GM19035 (cell line): ENCODE data around the gene ZFP69B.
A peak's percentile ranks its signal among the peaks of the same experiment; 100 is the strongest.

Experiments
- ATAC-seq: cut with Tn5 transposase; IDR thresholded peaks from one replicate; pipeline ENCODE4 v1.9.1; 2021; ENCODE audit not compliant: unreplicated experiment

ZFP69B gene

GRCh38 chr1:40449684-40450494 is at the start of gene ZFP69B:
TSS of gene ZFP69B (plus strand) at chr1:40450476. CDS start at chr1:40450962, 486 bp downstream.
- peak; percentile 86 for ATAC-seq

DNA sequence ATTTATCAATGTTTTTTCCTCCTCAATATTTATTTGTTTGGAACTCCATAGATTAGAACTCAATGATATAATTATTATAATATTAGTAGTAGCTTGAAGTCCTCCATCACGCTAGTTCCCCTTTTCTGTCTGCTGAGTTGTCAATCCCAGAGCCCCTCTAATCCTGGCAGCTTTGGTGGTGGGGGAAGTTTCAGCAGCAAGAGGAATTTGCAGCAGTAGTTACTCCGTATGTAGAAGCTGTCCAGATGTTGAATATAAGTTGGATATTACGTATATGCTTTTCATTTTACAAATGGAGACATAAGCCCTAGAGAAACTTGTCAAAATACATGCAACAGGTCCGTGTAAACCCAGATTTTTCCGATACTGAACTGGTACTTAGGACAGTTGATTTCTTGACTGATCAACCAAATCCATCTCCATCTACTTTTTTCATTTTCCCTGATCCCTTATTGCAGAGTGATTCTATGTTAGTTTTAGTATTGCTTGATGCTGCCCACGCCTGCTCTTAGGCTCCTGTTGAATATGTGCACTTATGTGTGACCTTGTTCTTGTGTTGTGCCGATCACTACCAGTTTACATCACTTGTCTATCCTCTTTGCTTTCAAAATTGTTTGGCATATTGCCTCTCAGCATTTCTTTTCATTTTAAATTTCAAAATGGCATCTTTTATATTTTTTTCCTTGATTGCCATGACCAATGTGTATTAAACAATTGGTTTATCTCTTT is 48.6 kb upstream of the ZFP69B start:
- ATAC-seq = no peak

DNA sequence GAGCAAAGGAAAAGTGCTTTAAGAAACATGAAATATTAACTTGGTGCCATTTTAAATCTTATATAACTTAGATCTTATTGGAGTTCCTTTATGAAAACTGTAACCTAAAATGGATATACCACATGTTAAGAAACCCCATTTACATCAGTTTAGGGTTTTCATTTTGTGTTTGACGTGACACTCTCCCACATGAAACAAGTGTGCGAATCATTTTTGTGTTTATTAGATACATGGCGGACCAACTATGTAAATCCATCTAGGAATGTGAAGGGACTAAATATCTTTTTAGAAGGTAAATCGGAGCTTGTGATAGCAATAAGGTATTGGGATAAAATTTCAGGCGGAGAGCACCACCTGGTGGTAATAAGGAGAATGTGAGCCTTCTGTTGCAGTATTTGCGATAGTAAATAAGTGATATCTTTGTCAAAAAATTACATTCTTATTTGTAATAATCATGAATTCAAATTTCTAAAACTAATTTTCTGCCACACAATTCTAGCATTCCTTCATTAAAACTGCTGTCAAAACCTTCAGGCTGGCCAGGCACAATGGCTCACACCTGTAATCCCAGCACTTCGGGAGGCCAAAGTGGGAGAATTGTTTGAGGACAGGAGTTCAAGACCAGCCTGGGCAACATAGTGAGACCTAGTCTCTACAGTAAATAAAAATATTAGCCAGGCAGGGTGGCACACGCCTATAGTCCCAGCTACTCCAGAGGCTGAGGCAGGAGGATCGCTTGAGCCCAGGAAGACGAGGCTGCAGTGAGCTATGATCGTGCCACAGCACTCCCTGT is 45.4 kb upstream of the ZFP69B start:
- no peak for ATAC-seq

DNA sequence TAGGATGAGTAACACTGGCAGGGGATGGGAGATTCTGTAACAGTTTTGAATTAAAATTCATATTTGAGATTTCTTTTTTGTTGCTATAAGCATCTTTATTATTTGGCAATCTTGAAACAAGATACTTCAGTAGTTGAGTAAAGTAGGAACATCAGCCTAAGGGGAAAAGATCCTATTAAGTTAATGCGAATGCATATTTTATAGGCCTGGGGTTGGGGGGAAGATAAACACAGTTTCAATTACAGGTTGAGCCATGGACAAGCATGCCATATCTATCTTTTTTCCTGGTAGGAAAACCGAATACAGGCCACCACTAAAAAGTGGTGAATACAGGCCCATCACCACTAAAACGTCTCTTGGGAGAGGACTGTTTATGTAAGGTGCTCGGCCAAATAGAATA is 44.5 kb upstream of the ZFP69B start:
- no peak for ATAC-seq

GRCh38 chr1:40407453-40407852 is 42.8 kb upstream of the ZFP69B start:
- ATAC-seq = no peak

DNA sequence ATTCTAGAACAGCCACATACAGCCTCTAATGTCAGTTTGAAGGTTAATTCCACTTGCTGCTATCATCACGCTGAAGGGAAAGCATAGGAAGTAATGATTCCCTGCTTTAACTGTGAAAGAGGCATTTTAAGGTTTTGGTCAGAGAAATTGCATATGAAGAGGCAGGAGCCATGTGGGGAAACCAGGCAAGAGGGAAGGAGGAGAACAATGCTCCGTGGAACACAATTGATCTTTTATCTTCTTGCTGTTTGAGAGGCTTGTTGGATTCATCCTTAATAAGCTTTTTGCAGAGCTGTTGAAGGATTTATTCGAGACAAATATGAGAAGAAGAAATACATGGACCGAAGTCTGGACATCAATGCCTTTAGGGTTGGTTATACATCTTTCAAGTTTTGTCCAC is 40.8 kb upstream of the ZFP69B start:
- ATAC-seq = no peak

DNA sequence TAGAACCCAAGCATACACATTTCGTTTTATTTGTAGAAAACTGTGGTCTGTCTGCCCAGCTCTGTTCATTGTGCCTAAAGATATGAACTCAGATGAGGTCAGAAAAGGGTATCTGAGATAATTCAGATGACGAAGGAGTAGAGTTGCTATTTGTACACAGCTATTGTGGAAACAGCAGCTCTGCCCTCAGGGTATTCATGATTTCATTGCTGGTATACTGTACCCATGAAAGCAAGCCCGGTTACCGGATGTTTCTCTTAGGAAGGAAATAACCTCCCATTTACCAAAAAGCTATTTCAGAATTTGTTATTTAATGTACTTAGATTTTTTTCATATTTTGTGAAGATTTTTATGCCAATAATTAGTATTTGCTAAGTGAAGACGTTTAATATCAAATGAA is 39.0 kb upstream of the ZFP69B start:
- no peak for ATAC-seq

DNA sequence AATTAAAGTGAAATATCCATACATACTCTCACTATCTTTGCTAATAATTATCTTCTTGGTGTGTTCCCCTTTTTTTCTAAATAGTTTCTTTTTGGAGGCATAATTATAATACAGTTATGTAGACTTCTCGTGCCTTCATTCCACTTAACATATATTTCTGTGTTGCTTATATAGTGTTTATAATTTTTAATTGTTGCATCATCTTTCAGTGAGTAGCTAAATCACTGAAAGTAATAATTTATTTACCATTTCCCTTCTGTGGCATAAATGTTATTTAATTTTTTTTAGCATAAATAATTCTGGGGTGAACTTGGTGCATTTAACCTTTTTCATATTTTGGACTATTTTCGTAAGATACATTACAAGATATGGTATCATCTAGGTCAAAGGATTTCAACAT is 38.4 kb upstream of the ZFP69B start:
- no peak for ATAC-seq

- ATAC-seq = no peak
Observed at GRCh38 chr1:40413527-40414252, 36.6 kb upstream of the ZFP69B start.

GRCh38 chr1:40414331-40414730 is 35.9 kb upstream of the ZFP69B start:
- ATAC-seq = no peak

DNA sequence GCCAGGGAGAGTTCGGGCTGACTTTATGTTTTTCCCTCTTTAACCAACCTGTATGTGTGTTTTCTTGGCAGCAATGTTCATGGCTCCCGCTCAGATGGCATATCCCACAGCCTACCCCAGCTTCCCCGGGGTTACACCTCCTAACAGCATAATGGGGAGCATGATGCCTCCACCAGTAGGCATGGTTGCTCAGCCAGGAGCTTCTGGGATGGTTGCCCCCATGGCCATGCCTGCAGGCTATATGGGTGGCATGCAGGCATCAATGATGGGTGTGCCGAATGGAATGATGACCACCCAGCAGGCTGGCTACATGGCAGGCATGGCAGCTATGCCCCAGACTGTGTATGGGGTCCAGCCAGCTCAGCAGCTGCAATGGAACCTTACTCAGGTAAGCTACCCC is 33.6 kb upstream of the ZFP69B start:
- ATAC-seq = no peak

DNA sequence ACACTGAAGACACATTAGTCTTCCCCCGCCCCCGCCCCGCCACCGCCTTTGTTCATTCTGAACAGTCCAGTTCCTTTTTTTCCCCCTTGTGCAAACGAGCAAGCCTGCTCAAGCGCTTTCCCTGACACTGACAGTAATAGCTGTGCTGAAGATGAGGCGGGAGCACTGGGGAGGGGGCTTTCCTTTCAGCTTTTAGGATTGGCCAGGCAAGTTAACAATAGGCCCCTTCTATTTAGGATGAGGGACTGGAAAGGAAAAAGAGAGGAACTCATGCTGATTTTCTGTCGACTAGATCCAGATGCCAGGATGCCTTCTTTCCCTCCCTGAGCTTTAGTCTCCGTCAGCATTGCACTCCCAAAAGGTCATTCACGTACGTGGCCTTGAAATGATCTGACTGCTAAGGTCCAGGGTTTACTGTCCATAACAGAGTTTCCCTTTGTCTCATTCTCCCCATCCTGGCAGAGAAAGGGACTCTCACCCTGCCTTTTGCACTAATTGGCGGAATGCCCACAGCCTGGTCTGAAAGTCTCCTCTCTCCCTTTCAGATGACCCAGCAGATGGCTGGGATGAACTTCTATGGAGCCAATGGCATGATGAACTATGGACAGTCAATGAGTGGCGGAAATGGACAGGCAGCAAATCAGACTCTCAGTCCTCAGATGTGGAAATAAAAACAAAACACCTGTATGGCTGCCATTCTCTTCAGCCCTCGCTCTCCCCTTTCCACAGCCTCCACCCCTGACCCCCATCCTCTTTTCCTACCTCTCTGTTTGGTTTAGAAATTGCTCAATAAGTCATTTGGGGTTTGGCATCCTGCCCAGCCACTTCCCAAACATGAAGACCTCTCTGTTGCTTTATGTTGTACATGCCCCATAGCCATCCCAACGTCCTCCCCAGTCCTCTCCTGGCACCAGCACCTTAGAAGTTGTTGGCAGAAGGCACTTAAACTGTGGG is 28.6 kb upstream of the ZFP69B start:
- no peak for ATAC-seq

DNA sequence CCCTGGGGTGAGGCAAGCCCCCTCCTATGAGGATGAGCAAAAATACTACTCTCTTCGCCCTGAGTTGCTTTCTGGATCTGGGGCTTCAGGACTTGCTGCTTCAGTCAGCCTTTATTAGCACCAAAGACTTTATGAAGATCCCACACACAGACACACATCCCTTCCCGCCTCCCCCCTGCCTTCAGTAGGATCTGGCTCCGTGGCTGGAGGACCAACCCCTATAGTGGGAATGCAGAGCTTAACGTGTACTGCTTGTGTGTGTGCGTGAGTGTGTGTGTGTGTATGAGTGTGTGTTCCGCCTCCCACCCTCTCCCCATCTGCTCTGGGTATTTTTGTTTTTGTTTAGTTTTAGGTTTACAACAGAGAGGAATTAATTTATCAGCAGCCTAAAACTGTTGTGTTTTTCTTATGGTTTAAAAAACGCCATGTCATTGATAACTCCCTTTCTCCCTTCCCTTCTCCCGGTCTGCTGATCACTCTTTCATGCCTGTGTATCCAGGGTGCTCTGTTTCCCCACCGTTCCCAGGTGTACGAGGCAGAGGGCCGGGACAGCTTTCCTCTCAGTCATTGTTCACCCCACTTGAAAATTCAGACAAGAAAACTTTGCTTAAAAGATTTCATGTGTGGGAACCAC is 27.5 kb upstream of the ZFP69B start:
- ATAC-seq = no peak

DNA sequence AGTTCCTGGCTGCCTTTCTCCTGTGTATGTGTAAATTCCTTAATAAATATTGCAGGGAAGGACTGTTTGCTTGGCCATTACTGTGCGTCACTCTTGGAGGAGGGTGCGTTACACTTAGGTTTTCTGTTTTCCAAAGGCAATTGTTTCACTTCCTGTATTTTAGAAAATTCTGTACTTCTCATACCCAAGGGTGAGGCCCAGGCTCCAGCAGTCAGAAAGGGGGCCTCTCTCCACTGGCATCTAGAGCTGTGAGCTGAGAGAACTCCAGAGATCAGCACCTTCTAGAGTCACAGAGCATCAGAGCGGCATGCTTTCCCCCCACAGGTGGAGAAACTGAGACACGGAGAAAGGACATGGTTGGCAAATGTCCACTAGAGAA is 27.0 kb upstream of the ZFP69B start:
- ATAC-seq = no peak

GRCh38 chr1:40423951-40424618 is 26.2 kb upstream of the ZFP69B start:
- no peak for ATAC-seq

DNA sequence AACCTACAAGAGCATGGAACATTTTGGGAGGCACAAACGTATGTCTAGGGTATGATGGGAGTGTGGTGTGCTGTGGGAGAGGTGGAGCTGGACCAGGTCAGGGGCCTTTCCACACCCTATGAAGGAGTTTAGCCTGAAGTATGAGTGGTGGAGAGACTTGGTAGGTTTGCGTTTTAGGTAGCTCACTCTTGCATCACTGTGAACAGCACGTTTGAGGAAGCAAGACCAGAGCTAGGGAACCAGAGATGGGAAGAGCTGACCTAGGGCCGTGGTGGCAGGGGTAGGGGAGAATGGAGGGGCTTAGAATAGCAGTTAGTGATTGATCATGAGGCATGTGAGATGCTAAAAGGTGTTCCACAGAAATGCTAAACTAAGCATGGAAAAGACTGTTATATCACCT is 25.1 kb upstream of the ZFP69B start:
- ATAC-seq = no peak

GRCh38 chr1:40431385-40431784 is 18.9 kb upstream of the ZFP69B start:
- no peak for ATAC-seq

DNA sequence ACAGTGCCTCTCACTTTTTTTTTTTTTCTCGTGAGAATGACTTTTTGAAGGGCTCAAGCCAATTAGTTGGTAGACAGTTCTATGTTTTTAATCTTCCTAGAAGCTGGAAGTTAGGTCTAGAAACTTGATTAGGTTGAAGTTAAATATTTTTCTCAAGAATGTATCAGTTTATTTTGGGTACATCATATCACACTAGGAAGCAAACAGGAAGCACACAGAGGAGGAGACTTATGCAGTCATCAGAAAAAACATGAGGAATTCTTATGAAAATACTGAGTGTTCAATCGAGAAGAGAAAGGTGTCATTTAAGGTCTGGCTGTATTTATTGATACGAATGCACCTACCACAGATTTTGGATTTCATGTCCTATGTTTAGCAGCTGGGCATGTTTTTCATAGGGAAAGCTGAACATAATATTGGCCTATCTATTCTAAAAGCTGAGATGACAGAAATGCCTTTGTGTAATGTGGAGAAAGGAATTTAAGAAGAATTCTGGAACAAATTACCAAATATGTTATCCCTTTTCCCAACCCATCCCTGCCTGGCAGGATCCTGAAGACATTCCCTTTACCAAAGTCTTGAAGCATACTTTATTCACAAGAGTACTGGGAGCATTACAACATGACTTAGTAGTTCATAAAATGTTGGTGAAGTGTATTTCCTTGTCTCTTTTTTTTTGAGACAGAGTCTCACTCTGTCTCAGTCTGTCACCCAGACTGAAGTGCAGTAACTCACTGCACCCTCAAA is 17.5 kb upstream of the ZFP69B start:
- no peak for ATAC-seq
